Measurements from ENCODE around the gene FAM20C.

FAM20C gene

GRCh38 chr7:154096-154799 lies 38.1 kb upstream of the FAM20C start:
- H3K27ac ChIP-seq, result no peak overlapping the region
- TF ChIP-seq CTCF (IDR thresholded peaks at IDR 0.05) (no peak), ZFX (IDR thresholded peaks at IDR 0.05; ENCODE audit: borderline replicate concordance) (no peak)

GRCh38 chr7:155469-155900 lies 36.9 kb upstream of the FAM20C start:
- no peak overlapping the region for H3K27ac ChIP-seq
- TF ChIP-seq CTCF (IDR thresholded peaks at IDR 0.05), result no peak
- TF ChIP-seq ZFX (IDR thresholded peaks at IDR 0.05; ENCODE audit: borderline replicate concordance), result no peak

GRCh38 chr7:156111-157007 lies 36.0 kb upstream of the FAM20C start:
- TF ChIP-seq CTCF (IDR thresholded peaks at IDR 0.05), result no peak
- TF ChIP-seq ZFX (IDR thresholded peaks at IDR 0.05; ENCODE audit: borderline replicate concordance), result no peak
- H3K27ac ChIP-seq, result no peak overlapping the region

GRCh38 chr7:157008-157310 lies 35.4 kb upstream of the FAM20C start:
- TF ChIP-seq ZFX (IDR thresholded peaks at IDR 0.05; ENCODE audit: borderline replicate concordance) (no peak), CTCF (IDR thresholded peaks at IDR 0.05) (no peak)
- no peak overlapping the region for H3K27ac ChIP-seq

GRCh38 chr7:157771-158625 lies 34.4 kb upstream of the FAM20C start:
- no peak overlapping the region for H3K27ac ChIP-seq
- TF ChIP-seq CTCF (IDR thresholded peaks at IDR 0.05), result no peak
- no peak for TF ChIP-seq ZFX (IDR thresholded peaks at IDR 0.05; ENCODE audit: borderline replicate concordance)

GRCh38 chr7:158771-159170 lies 33.6 kb upstream of the FAM20C start:
- TF ChIP-seq ZFX (IDR thresholded peaks at IDR 0.05; ENCODE audit: borderline replicate concordance), result no peak
- TF ChIP-seq CTCF (IDR thresholded peaks at IDR 0.05), result no peak

More at GRCh38 chr7:158771-159170, 33.6 kb upstream of the FAM20C start:
- H3K27ac ChIP-seq, result no peak overlapping the region

All from 22Rv1 (cell line).